ENCODE measurements around the gene GJB3.

DNA sequence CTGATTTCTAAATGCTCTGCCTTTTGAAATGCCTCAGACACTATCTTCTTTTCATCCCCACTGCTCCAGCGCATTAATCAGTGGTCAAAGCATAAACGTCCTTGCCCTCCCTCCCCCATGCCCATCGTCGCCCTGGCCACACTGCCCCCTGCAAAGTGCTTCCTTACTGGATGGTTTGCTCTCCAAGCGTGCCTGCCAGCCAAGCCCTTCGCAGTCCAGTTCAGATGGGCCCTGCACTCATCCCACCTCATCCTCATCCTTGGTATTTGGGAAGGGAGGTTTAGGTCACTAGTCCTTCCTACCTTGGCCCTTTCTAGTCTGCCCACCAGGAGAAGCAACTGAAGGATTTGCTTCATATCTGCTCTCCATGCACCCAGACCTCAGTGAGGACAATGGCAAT is 14.9 kb downstream of the GJB3 start:
- TF ChIP-seq GATA2 (IDR thresholded peaks at IDR 0.05; ENCODE audit: low read depth, low read length) (no peak), GATA3 (IDR thresholded peaks at IDR 0.05; ENCODE audit: low read depth, low read length) (no peak)
